ENCODE results near the gene BAIAP3. TPM values are rescaled to one million over a fixed set of nuclear protein-coding genes. Genes with fewer than 3 reads are reported as not detected.

BAIAP3 gene
- total and polyA plus RNA-seq, 2 experiments from 2014 or later = 5.2 to 13.0 TPM

- H3K4me1 ChIP-seq (ENCODE audit: insufficient read depth) = peaks cover 1% of the 10 kb centered on the region; the same call in 1 of the 2 replicates
- H3K27me3 ChIP-seq (ENCODE audit: insufficient read depth) = no peaks in the 10 kb centered on the region
- no peaks in the 10 kb centered on the region; the same call in 1 of the 2 replicates for H3F3A ChIP-seq (replicated peaks; ENCODE audit: low read depth)
- DNase-seq (ENCODE audit: low spot score) = no peak
- H3K27ac ChIP-seq (ENCODE audit: low read depth) = no peak overlapping the region
- TF ChIP-seq REST (IDR thresholded peaks at IDR 0.05; ENCODE audit: unreplicated experiment) = no peak
- TF ChIP-seq JUNB (IDR thresholded peaks at IDR 0.05; ENCODE audit: unreplicated experiment) = no peak
- TF ChIP-seq ZNF331 (CRISPR knock-in tag; IDR thresholded peaks at IDR 0.05; ENCODE audit: low read depth) = no peak
- TF ChIP-seq ETS1 (IDR thresholded peaks at IDR 0.05) = no peak
- TF ChIP-seq NANOG (IDR thresholded peaks at IDR 0.05; ENCODE audit: borderline replicate concordance) = no peak
- no peak for TF ChIP-seq POLR2AphosphoS5 (IDR thresholded peaks at IDR 0.05; ENCODE audit: low read depth)
- no peak for TF ChIP-seq EZH2phosphoT487 (IDR thresholded peaks at IDR 0.05; ENCODE audit: unreplicated experiment)
- no peak for TF ChIP-seq ZNF114 (CRISPR knock-in tag; IDR thresholded peaks at IDR 0.05)
- TF ChIP-seq CTCF (conservative IDR thresholded peaks at IDR 0.05; ENCODE audit: low read depth in 2 of 2) = no peak
- TF ChIP-seq CREB1 (CRISPR knock-in tag; IDR thresholded peaks at IDR 0.05; ENCODE audit: low read depth) = no peak
- TF ChIP-seq STAT1 (IDR thresholded peaks at IDR 0.05; ENCODE audit: unreplicated experiment) = no peak
- no peak for TF ChIP-seq EZH2 (IDR thresholded peaks at IDR 0.05; ENCODE audit: low read depth, unreplicated experiment)
- TF ChIP-seq ZNF462 (CRISPR knock-in tag; IDR thresholded peaks at IDR 0.05) = no peak
- Mint-ChIP-seq H3K27ac (no peak overlapping the region), H3K9me3 (peaks cover 2% of the 10 kb centered on the region; the same call in 2 of the 3 replicates), H3K4me1 (peaks cover 9% of the 10 kb centered on the region; the same call in 2 of the 3 replicates), H3K27me3 (ENCODE audit: insufficient read depth, low read depth, poor library complexity) (peaks cover 32% of the 10 kb centered on the region), H3K4me3 (no peak overlapping the region), H3K36me3 (ENCODE audit: low read depth) (peaks cover 4% of the 10 kb centered on the region; the same call in 2 of the 3 replicates)
- H2AFZ ChIP-seq = no peak overlapping the region
- no peak for ATAC-seq
- peaks cover 7% of the 10 kb centered on the region for H3K79me2 ChIP-seq (replicated peaks; ENCODE audit: insufficient read depth)
- H3K4me2 ChIP-seq = no peak overlapping the region
- H3K4me3 ChIP-seq = no peak overlapping the region
- peaks cover 4% of the 10 kb centered on the region; the same call in 1 of the 2 replicates for H4K20me1 ChIP-seq (replicated peaks; ENCODE audit: insufficient read depth)
- no peaks in the 10 kb centered on the region; the same call in 1 of the 2 replicates for H3K36me3 ChIP-seq (ENCODE audit: insufficient read depth)
- H3K9me2 ChIP-seq (ENCODE audit: insufficient read depth) = no peaks in the 10 kb centered on the region
Observed at GRCh38 chr16:1347286-1347855, 13.9 kb downstream of the BAIAP3 start.

All from GM23338 (cell line).